Uterus (tissue), 4 donors: ENCODE results near the gene PAM. TPM values are rescaled to one million over a fixed set of nuclear protein-coding genes. Genes with fewer than 3 reads are reported as not detected.

Experiments used
- DNase-seq, 2 donors: peaks; one replicate each; pipeline ENCODE4 v3.0.0-alpha.2; 2019 to 2020
- H3K27ac ChIP-seq, 2 donors: fragments of 200-600 bp; sonication (generic); 1 replicate in 1 of 2; 2 replicates in 1 of 2; pipeline ENCODE4 v1.5.1; 2016 to 2018
- H3K27me3 ChIP-seq, 2 donors: fragments of 200-600 bp; sonication (generic); one replicate each; pipeline ENCODE4 v1.5.1; 2018 to 2019; ENCODE audit warnings: control low read depth in 1 of 2
- H3K36me3 ChIP-seq, 2 donors: fragments of 200-600 bp; sonication (generic); one replicate each; pipeline ENCODE4 v1.5.1; 2019; ENCODE audit warnings: control low read depth in 1 of 2
- H3K4me1 ChIP-seq, 2 donors: fragments of 200-600 bp; sonication (generic); one replicate each; pipeline ENCODE4 v1.5.1; 2018 to 2019; ENCODE audit warnings: control low read depth in 1 of 2
- H3K4me3 ChIP-seq, 2 donors: fragments of 200-600 bp; sonication (generic); 1 replicate in 1 of 2; 2 replicates in 1 of 2; pipeline ENCODE4 v1.5.1; 2018 to 2019; ENCODE audit warnings: mild to moderate bottlenecking in 1 of 2
- H3K9me3 ChIP-seq, 2 donors: fragments of 200-600 bp; sonication (generic); one replicate each; pipeline ENCODE4 v1.5.1; 2019; ENCODE audit warnings: control low read depth in 1 of 2
- CTCF ChIP-seq, 4 experiments: fragments of 200-600 bp in 2 of 4; fragments of 450-650 bp in 2 of 4; sonication (generic) in 2 of 4; IDR thresholded peaks; one replicate each; pipeline ENCODE4 v1.5.1; 2016 to 2019; ENCODE audit warnings: antibody characterized with exemption in 4 of 4, mild to moderate bottlenecking in 2 of 4, moderate library complexity in 1 of 4
- POLR2A ChIP-seq, 2 donors: fragments of 450-650 bp; IDR thresholded peaks; one replicate each; pipeline ENCODE4 v1.6.1; 2016; ENCODE audit warnings: antibody characterized with exemption in 2 of 2, mild to moderate bottlenecking in 1 of 2, moderate library complexity in 1 of 2
- intact Hi-C: fragments of 100-400 bp; cut with DNase I; formaldehyde crosslinking; loops from one replicate; pipeline ENCODE4 v1.15.1; 2023; ENCODE audit warnings: low total_unique reads
- total RNA-seq, 4 donors: library from RNA; depleted of rRNA in 3 of 4; stranded (reverse); fragments of >200 nt in 3 of 4; gene quantifications; one replicate each; pipeline versions ENCODE4 v1.1.0 to v1.2.4, GENCODE V29; 2014 to 2023
- donor health status: DM: yes; HTN: yes; CAD: no.

PAM gene
- total RNA-seq, 4 donors from 2014 or later = 101 to 502 (median 168) TPM

- no peak overlapping the region for H3K27ac ChIP-seq
- H3K27me3 ChIP-seq = no peaks in the 10 kb centered on the region
- intact Hi-C loops = no loop called here
- H3K4me1 ChIP-seq = peaks cover 0 to 3% of the 10 kb centered on the region in 2 donors
- H3K36me3 ChIP-seq = no peaks in the 10 kb centered on the region
- no peak for TF ChIP-seq POLR2A (IDR thresholded peaks at IDR 0.05)
- no peak for TF ChIP-seq CTCF (IDR thresholded peaks at IDR 0.05)
- no peak for DNase-seq
- no peak overlapping the region for H3K4me3 ChIP-seq
- H3K9me3 ChIP-seq = no peaks in the 10 kb centered on the region
These were observed 103.7 kb downstream of the PAM start for GRCh38 chr5:102858808-102859207.

GRCh38 chr5:102860035-102860434, 104.9 kb downstream of the PAM start:
- Histone ChIP-seq H3K4me1 (peaks cover 0 to 11% of the 10 kb centered on the region in 2 donors), H3K27ac (no peak overlapping the region), H3K9me3 (no peaks in the 10 kb centered on the region), H3K36me3 (no peaks in the 10 kb centered on the region), H3K27me3 (no peaks in the 10 kb centered on the region), H3K4me3 (no peak overlapping the region)
- intact Hi-C loops = no loop called here
- DNase-seq = no peak
- TF ChIP-seq CTCF (IDR thresholded peaks at IDR 0.05) (no peak), POLR2A (IDR thresholded peaks at IDR 0.05) (no peak)

GRCh38 chr5:102863058-102863457, 108.0 kb downstream of the PAM start:
- Histone ChIP-seq H3K9me3 (no peaks in the 10 kb centered on the region), H3K27me3 (no peaks in the 10 kb centered on the region), H3K4me1 (peaks cover 7 to 11% of the 10 kb centered on the region in 2 donors), H3K4me3 (no peak overlapping the region), H3K27ac (no peak overlapping the region), H3K36me3 (no peaks in the 10 kb centered on the region)
- no peak for DNase-seq
- no peak for TF ChIP-seq CTCF (IDR thresholded peaks at IDR 0.05)
- no peak for TF ChIP-seq POLR2A (IDR thresholded peaks at IDR 0.05)
- intact Hi-C loops = no loop called here

DNA sequence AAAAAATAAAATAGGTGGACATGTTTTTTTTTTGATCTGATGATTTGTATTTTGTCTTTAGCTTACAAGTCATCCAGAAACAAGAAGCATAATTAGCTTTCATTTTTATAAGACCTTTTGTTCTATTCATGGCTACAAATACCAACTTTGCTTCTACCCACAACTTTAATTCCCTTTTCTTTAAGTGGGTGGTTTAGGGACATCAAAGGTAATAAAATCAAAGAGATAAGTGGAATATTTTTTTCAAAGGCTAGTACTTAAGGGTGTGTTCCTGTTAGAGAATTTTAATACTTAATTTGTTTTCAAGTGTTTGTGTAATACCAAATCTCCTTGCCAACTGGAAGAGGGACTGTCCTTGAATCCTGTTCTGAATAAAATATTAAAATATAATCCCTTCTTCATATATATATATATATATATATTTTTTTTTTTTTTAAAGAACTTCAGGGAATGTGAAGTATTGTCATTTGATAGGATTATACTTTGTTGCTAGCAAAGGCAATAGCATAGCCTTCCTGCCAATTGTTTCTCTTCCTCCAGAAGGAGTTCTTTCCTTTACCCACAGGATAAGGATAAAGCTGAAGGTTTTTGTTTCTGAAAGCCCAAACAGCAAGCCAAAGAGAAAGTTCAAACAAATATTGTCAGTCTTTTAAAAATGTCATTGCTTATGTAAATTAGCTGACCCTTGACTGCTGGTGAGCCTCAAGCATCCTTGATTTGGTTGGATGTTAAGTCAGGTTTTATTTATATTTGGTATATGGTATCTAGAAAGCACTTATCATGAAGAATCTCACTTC, 108.9 kb downstream of the PAM start:
- peak overlapping the region; percentile 89 to 93 for H3K27ac ChIP-seq
- peaks cover 8 to 11% of the 10 kb centered on the region in 2 donors for H3K4me1 ChIP-seq
- DNase-seq = no peak
- H3K27me3 ChIP-seq = no peaks in the 10 kb centered on the region
- H3K36me3 ChIP-seq = no peaks in the 10 kb centered on the region
- TF ChIP-seq CTCF (IDR thresholded peaks at IDR 0.05) = no peak
- no peak for TF ChIP-seq POLR2A (IDR thresholded peaks at IDR 0.05)
- no peaks in the 10 kb centered on the region for H3K9me3 ChIP-seq
- no peak overlapping the region for H3K4me3 ChIP-seq
- intact Hi-C loops = no loop called here

DNA sequence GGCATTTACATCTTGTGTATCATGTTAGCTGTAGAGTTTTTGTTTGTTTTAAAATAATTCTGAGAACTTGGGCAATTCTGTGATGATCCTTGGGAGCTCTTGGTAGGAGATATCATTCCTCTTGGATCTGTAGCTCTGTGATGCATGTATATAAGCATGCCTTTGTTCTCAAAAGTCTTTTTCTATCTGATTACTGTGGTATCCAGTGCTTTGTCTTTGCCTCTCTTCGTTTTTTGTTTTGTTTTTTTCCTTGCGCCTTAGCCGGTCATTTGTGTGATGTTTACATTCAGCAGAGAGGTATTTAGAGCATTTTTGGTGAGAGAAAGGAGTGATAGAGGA, 110.0 kb downstream of the PAM start:
- TF ChIP-seq POLR2A (IDR thresholded peaks at IDR 0.05) (no peak), CTCF (IDR thresholded peaks at IDR 0.05) (no peak)
- no peak for DNase-seq
- Histone ChIP-seq H3K27ac (peak overlapping the region; percentile 89 to 93), H3K4me1 (peaks cover 8 to 11% of the 10 kb centered on the region in 2 donors), H3K36me3 (no peaks in the 10 kb centered on the region), H3K9me3 (no peaks in the 10 kb centered on the region), H3K27me3 (no peaks in the 10 kb centered on the region), H3K4me3 (peak overlapping the region; percentile 52 to 66)
- intact Hi-C loops = no loop called here
